IMR-90 (cell line): ENCODE measurements around the gene ISOC1. TPM values are rescaled to one million over a fixed set of nuclear protein-coding genes. Genes with fewer than 3 reads are reported as not detected.

Source experiments
- ATAC-seq: fragments of 200-7000 bp; cut with Tn5 transposase; 2 replicates; pipeline ENCODE4 v1.9.1; 2020; ENCODE audit warnings: low read depth, mild to moderate bottlenecking, moderate library complexity
- BruUV-seq: library from RNA; stranded (reverse); fragments of 400-500 nt; replicated peaks from 2 replicates; lab custom pipeline; 2021; lab: Mats Ljungman, UMichigan
- CTCF ChIA-PET: fragments of 300-600 bp; formaldehyde crosslinking; extraction: SDS; loops from one replicate; lab custom pipeline; 2021; ENCODE audit warnings: antibody characterized with exemption; lab: Yijun Ruan, JAX
- POLR2A ChIA-PET: fragments of 300-600 bp; sonication (Branson Sonifier 250); formaldehyde crosslinking; loops from one replicate; lab custom pipeline; 2022; ENCODE audit warnings: antibody characterized with exemption; ENCODE audit not compliant: unreplicated experiment; lab: Charles Lee
- DNase-seq: peaks from one replicate; pipeline ENCODE4 v3.0.0; 2013
- H2AFZ ChIP-seq: replicated peaks from 2 replicates; pipeline ENCODE3; 2013; ENCODE audit warnings: low read length, mild to moderate bottlenecking; ENCODE audit not compliant: poor library complexity
- H2AK5ac ChIP-seq: 2 replicates; pipeline ENCODE4 v1.6.1; 2013; ENCODE audit warnings: low read depth, low read length, inconsistent platforms
- H2AK9ac ChIP-seq: replicated peaks from 2 replicates; pipeline ENCODE3; 2013; ENCODE audit warnings: mild to moderate bottlenecking, low read depth, low read length, moderate library complexity; ENCODE audit not compliant: poor library complexity
- H2BK120ac ChIP-seq: 2 replicates; pipeline ENCODE4 v1.6.1; 2013; ENCODE audit warnings: low read depth, low read length, inconsistent platforms
- H2BK15ac ChIP-seq: 3 replicates; pipeline ENCODE4 v1.6.1; 2013; ENCODE audit warnings: low read depth, low read length, inconsistent platforms
- H2BK20ac ChIP-seq: 2 replicates; pipeline ENCODE4 v1.6.1; 2013; ENCODE audit warnings: low read depth, mild to moderate bottlenecking, inconsistent platforms, low read length, moderate library complexity
- H2BK5ac ChIP-seq: 2 replicates; pipeline ENCODE4 v1.6.1; 2013; ENCODE audit warnings: mild to moderate bottlenecking, low read depth, low read length, inconsistent platforms; ENCODE audit not compliant: poor library complexity, severe bottlenecking
- H3K14ac ChIP-seq: replicated peaks from 2 replicates; pipeline ENCODE4 v1.6.1; 2013; ENCODE audit warnings: low read depth, low read length, inconsistent platforms
- H3K18ac ChIP-seq: 2 replicates; pipeline ENCODE4 v1.6.1; 2013; ENCODE audit warnings: low read depth, low read length, control low read depth
- H3K23ac ChIP-seq: 2 replicates; pipeline ENCODE4 v1.6.1; 2013; ENCODE audit warnings: low read depth, low read length, inconsistent platforms
- H3K27ac ChIP-seq: 2 replicates; pipeline ENCODE4 v1.5.1; 2013; ENCODE audit warnings: mild to moderate bottlenecking, control low read depth, low read length; ENCODE audit not compliant: insufficient read depth
- H3K27me3 ChIP-seq: 2 replicates; pipeline ENCODE4 v1.6.1; 2013; ENCODE audit warnings: low read length; ENCODE audit not compliant: control insufficient read depth, insufficient read depth
- H3K36me3 ChIP-seq: 2 replicates; pipeline ENCODE4 v1.6.1; 2013; ENCODE audit warnings: low read length, mixed read lengths; ENCODE audit not compliant: control insufficient read depth, insufficient read depth
- H3K4ac ChIP-seq: 2 replicates; pipeline ENCODE4 v1.6.1; 2013; ENCODE audit warnings: low read depth, low read length, inconsistent platforms
- H3K4me1 ChIP-seq: 2 replicates; pipeline ENCODE4 v1.6.1; 2013; ENCODE audit warnings: low read length, mixed read lengths; ENCODE audit not compliant: control insufficient read depth, insufficient read depth
- H3K4me2 ChIP-seq: 2 replicates; pipeline ENCODE4 v1.6.1; 2013; ENCODE audit warnings: low read depth, mild to moderate bottlenecking, control low read depth, low read length, moderate library complexity
- H3K4me3 ChIP-seq: 2 replicates; pipeline ENCODE4 v1.5.1; 2013; ENCODE audit warnings: low read depth, mild to moderate bottlenecking, control low read depth, low read length, moderate library complexity; ENCODE audit not compliant: insufficient read depth
- H3K56ac ChIP-seq: 2 replicates; pipeline ENCODE4 v1.6.1; 2013; ENCODE audit warnings: low read length, inconsistent platforms; ENCODE audit not compliant: insufficient read depth; ENCODE audit errors: extremely low read depth
- H3K79me1 ChIP-seq, 2 experiments: 2 replicates each; pipeline ENCODE4 v1.6.1; 2013; ENCODE audit warnings: low read length in 2 of 2, inconsistent platforms in 1 of 2, low read depth in 1 of 2
- H3K9ac ChIP-seq: 2 replicates; pipeline ENCODE4 v1.6.1; 2013; ENCODE audit warnings: low read depth, low read length, control low read depth
- H3K9me1 ChIP-seq: 2 replicates; pipeline ENCODE4 v1.6.1; 2013; ENCODE audit warnings: low read length, inconsistent platforms; ENCODE audit not compliant: insufficient read depth
- H3K9me3 ChIP-seq: 2 replicates; pipeline ENCODE4 v1.6.1; 2013; ENCODE audit warnings: low read length; ENCODE audit not compliant: control insufficient read depth, insufficient read depth
- H4K20me1 ChIP-seq: 2 replicates; pipeline ENCODE4 v1.6.1; 2013; ENCODE audit warnings: low read length, inconsistent platforms; ENCODE audit not compliant: insufficient read depth
- H4K5ac ChIP-seq: 2 replicates; pipeline ENCODE4 v1.6.1; 2013; ENCODE audit warnings: mild to moderate bottlenecking, low read depth, low read length, control low read depth
- H4K8ac ChIP-seq, 2 experiments: 2 replicates each; pipeline ENCODE4 v1.6.1; 2013; ENCODE audit warnings: low read depth in 2 of 2, low read length in 2 of 2, control low read depth in 1 of 2, inconsistent platforms in 1 of 2
- H4K91ac ChIP-seq: 2 replicates; pipeline ENCODE4 v1.6.1; 2013; ENCODE audit warnings: low read depth, low read length, inconsistent platforms; ENCODE audit not compliant: insufficient read depth
- RAD21 ChIP-seq: IDR thresholded peaks from 2 replicates; pipeline ENCODE4 v1.6.1; 2012; ENCODE audit warnings: low read length, improper control_type of control experiment
- WGBS, 2 experiments: methylation state at CpG; one replicate each; pipeline versions ENCODE4 v1.1.5 to v1.1.7; 2013; ENCODE audit warnings: missing lambda C conversion rate in 2 of 2; ENCODE audit not compliant: insufficient read length in 1 of 2; ENCODE audit errors: extremely low coverage in 2 of 2; 5-methylcytosine and 5-hydroxymethylcytosine counted together
- dilution Hi-C: fragments of 300-500 bp; cut with HindIII; formaldehyde crosslinking; loops from one replicate; pipeline ENCODE4 v1.14.3; 2018; ENCODE audit warnings: low sequenced_read_pairs; ENCODE audit not compliant: unreplicated experiment
- in situ Hi-C: fragments of 300-500 bp; cut with MboI; formaldehyde crosslinking; loops from 3 replicates; pipeline ENCODE4 v1.14.3; 2019; ENCODE audit warnings: low sequenced_read_pairs, inconsistent platforms, mixed read lengths
- intact Hi-C: fragments of 100-400 bp; cut with micrococcal nuclease; formaldehyde crosslinking; loops from 2 replicates; pipeline ENCODE4 v1.10.0; 2022
- polyA plus RNA-seq, 3 experiments: library from polyadenylated mRNA; depleted of rRNA; stranded (reverse); fragments of >200 nt; gene quantifications; 2 replicates each; pipeline ENCODE4 v1.2.3, GENCODE V29; 2012; ENCODE audit warnings: low replicate concordance in 1 of 3
- total RNA-seq: library from RNA; depleted of rRNA; stranded (reverse); fragments of >200 nt; gene quantifications from 2 replicates; pipeline ENCODE4 v1.2.3, GENCODE V29; 2012

Gene ISOC1
- total and polyA plus RNA-seq, 2 of the 4 experiments (the other 2 are of a cell fraction), result 10.8 to 11.6 TPM

DNA sequence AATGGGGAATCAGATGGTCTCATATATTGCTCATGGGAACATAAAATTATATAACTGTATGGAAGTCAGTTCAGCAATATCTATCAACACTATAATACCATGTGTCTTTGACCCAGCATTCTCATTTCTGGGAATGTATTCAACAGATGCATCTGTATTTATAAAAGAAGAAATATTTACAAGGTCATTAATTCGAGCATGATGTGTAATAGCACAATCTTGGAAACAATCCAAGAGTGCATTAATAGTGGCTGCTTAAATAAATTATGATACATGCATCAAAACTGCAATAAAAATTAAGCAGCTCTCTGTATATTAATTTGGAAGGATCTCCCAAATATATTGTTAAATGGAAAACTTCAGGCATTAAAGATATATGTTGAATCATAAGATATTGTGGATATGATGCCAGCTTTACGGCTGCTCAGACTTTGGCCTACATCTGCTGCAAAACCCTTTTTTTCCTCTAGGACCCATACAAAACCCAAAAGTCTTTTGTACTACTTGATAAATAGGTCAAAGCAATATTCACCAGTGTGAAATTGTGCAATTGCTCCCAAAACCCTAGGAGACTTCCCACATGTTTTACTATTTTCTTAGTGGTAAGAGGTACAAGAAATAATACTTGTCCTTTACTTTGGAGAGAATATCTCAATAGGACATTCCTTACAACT, 45.3 kb upstream of the ISOC1 start:
- Histone ChIP-seq H4K91ac (no peak overlapping the region), H3K23ac (no peak overlapping the region), H4K20me1 (no peaks in the 10 kb centered on the region), H4K8ac (no peak overlapping the region), H2BK20ac (no peak overlapping the region), H3K14ac (no peak overlapping the region), H2AFZ (no peak overlapping the region), H3K4me2 (no peak overlapping the region), H3K79me1 (no peaks in the 10 kb centered on the region), H3K4ac (no peak overlapping the region), H3K9me3 (no peaks in the 10 kb centered on the region), H3K27ac (no peak overlapping the region), H3K36me3 (no peaks in the 10 kb centered on the region), H3K56ac (no peak overlapping the region), H3K18ac (no peak overlapping the region), H3K9ac (no peak overlapping the region), H3K9me1 (no peaks in the 10 kb centered on the region), H2BK15ac (no peak overlapping the region), H4K5ac (no peak overlapping the region), H2AK9ac (no peak overlapping the region), H3K4me1 (no peaks in the 10 kb centered on the region), H2AK5ac (no peak overlapping the region), H3K4me3 (no peak overlapping the region), H2BK120ac (no peak overlapping the region), H2BK5ac (no peak overlapping the region), H3K27me3 (no peaks in the 10 kb centered on the region)
- ATAC-seq (0 out of 2 replicates have a peak, but pooled peaks have one; percentile 14), DNase-seq (no peak)
- dilution Hi-C loops, result no loop called here
- no peak for TF ChIP-seq RAD21
- ChIA-PET POLR2A (no interaction called here), CTCF (no interaction called here)
- intact Hi-C loops, result no loop called here
- WGBS, 2 experiments, result no CpG with 5 or more reads among the region's 2 CpGs
- no TSS peak for BruUV-seq
- in situ Hi-C loops, result no loop called here
